ENCODE results near the gene CDIP1.

Gene CDIP1

GRCh38 chr16:4539716-4540284 is 1.2 kb upstream of the CDIP1 start:
- DNase-seq (ENCODE audit: low read depth in 2 of 2, low spot score in 1 of 2): no peak

- no peak for DNase-seq (ENCODE audit: low read depth in 2 of 2, low spot score in 1 of 2)
Observed at GRCh38 chr16:4537376-4538343, 913 bp downstream of the CDIP1 start.

GRCh38 chr16:4536391-4537106 is 2.0 kb downstream of the CDIP1 start:
- DNase-seq (ENCODE audit: low read depth in 2 of 2, low spot score in 1 of 2): no peak

- DNase-seq (ENCODE audit: low read depth in 2 of 2, low spot score in 1 of 2): no peak
Observed at GRCh38 chr16:4535627-4536108, 2.9 kb downstream of the CDIP1 start.

GRCh38 chr16:4534151-4534790 is 4.3 kb downstream of the CDIP1 start:
- no peak for DNase-seq (ENCODE audit: low read depth in 2 of 2, low spot score in 1 of 2)

- DNase-seq (ENCODE audit: low read depth in 2 of 2, low spot score in 1 of 2): no peak
Observed at GRCh38 chr16:4533490-4533889, 5.1 kb downstream of the CDIP1 start.

- no peak for DNase-seq (ENCODE audit: low read depth in 2 of 2, low spot score in 1 of 2)
Observed at GRCh38 chr16:4532238-4532637, 6.3 kb downstream of the CDIP1 start.

GRCh38 chr16:4531811-4532210 is 6.8 kb downstream of the CDIP1 start:
- no peak for DNase-seq (ENCODE audit: low read depth in 2 of 2, low spot score in 1 of 2)

GRCh38 chr16:4529085-4530060 is 9.2 kb downstream of the CDIP1 start:
- no peak for DNase-seq (ENCODE audit: low read depth in 2 of 2, low spot score in 1 of 2)

GRCh38 chr16:4525634-4526277 is 12.8 kb downstream of the CDIP1 start:
- no peak for DNase-seq (ENCODE audit: low read depth in 2 of 2, low spot score in 1 of 2)

- DNase-seq (ENCODE audit: low read depth in 2 of 2, low spot score in 1 of 2): no peak
Observed at GRCh38 chr16:4525069-4525468, 13.5 kb downstream of the CDIP1 start.

GRCh38 chr16:4524571-4524970 is 14.0 kb downstream of the CDIP1 start:
- DNase-seq (ENCODE audit: low read depth in 2 of 2, low spot score in 1 of 2): no peak

- DNase-seq (ENCODE audit: low read depth in 2 of 2, low spot score in 1 of 2): no peak
Observed at GRCh38 chr16:4523686-4524085, 14.9 kb downstream of the CDIP1 start.

GRCh38 chr16:4522051-4522581 is 16.5 kb downstream of the CDIP1 start:
- DNase-seq (ENCODE audit: low read depth in 2 of 2, low spot score in 1 of 2): no peak

- DNase-seq (ENCODE audit: low read depth in 2 of 2, low spot score in 1 of 2): no peak
Observed at GRCh38 chr16:4520913-4521312, 17.7 kb downstream of the CDIP1 start.

- DNase-seq (ENCODE audit: low read depth in 2 of 2, low spot score in 1 of 2): no peak
Observed at GRCh38 chr16:4519274-4520058, 19.1 kb downstream of the CDIP1 start.

GRCh38 chr16:4517812-4518680 is 20.5 kb downstream of the CDIP1 start:
- no peak for DNase-seq (ENCODE audit: low read depth in 2 of 2, low spot score in 1 of 2)

Measured in stimulated activated CD8-positive, alpha-beta memory T cell treated with anti-CD3 and anti-CD28 coated beads, Interleukin-4, amount 100 ng/mL, for 1 hour (primary cell).